A549 (cell line): Measurements from ENCODE around the gene SHC1.
A peak's percentile ranks its signal among the peaks of the same experiment; 100 is the strongest.

Experiments used
- POLR2A ChIP-seq: IDR thresholded peaks from 2 replicates; pipeline ENCODE4 v1.6.1; 2012; ENCODE audit warnings: mild to moderate bottlenecking, low read length
- TF ChIP-seq, protein P1 (sequence below): fragments of >200 bp; sonication (Bioruptor Twin); formaldehyde crosslinking; IDR thresholded peaks from 3 replicates; pipeline ENCODE4 v1.5.1; 2016
- TF ChIP-seq, protein P2 (sequence below): IDR thresholded peaks from 2 replicates; pipeline ENCODE4 v1.6.1; 2012
- TF ChIP-seq, protein P3 (sequence below): IDR thresholded peaks from 2 replicates; pipeline ENCODE4 v1.6.1; 2012

- TF ChIP-seq, protein P1, sequence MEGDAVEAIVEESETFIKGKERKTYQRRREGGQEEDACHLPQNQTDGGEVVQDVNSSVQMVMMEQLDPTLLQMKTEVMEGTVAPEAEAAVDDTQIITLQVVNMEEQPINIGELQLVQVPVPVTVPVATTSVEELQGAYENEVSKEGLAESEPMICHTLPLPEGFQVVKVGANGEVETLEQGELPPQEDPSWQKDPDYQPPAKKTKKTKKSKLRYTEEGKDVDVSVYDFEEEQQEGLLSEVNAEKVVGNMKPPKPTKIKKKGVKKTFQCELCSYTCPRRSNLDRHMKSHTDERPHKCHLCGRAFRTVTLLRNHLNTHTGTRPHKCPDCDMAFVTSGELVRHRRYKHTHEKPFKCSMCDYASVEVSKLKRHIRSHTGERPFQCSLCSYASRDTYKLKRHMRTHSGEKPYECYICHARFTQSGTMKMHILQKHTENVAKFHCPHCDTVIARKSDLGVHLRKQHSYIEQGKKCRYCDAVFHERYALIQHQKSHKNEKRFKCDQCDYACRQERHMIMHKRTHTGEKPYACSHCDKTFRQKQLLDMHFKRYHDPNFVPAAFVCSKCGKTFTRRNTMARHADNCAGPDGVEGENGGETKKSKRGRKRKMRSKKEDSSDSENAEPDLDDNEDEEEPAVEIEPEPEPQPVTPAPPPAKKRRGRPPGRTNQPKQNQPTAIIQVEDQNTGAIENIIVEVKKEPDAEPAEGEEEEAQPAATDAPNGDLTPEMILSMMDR: no peak
- TF ChIP-seq, protein P2, sequence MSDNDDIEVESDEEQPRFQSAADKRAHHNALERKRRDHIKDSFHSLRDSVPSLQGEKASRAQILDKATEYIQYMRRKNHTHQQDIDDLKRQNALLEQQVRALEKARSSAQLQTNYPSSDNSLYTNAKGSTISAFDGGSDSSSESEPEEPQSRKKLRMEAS: peak; percentile 83
- TF ChIP-seq POLR2A: no peak
- TF ChIP-seq, protein P3, sequence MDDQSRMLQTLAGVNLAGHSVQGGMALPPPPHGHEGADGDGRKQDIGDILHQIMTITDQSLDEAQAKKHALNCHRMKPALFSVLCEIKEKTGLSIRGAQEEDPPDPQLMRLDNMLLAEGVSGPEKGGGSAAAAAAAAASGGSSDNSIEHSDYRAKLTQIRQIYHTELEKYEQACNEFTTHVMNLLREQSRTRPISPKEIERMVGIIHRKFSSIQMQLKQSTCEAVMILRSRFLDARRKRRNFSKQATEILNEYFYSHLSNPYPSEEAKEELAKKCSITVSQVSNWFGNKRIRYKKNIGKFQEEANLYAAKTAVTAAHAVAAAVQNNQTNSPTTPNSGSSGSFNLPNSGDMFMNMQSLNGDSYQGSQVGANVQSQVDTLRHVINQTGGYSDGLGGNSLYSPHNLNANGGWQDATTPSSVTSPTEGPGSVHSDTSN: no peak
These were observed 33.3 kb upstream of the SHC1 start for GRCh38 chr1:155003766-155004351.
